T-helper 17 cell (primary cell): ENCODE measurements around the gene MTURN. TPM values are rescaled to one million over a fixed set of nuclear protein-coding genes. Genes with fewer than 3 reads are reported as not detected.

Source experiments
- ATAC-seq: fragments of 150-1000 bp; cut with Tn5 transposase; 2 replicates; pipeline ENCODE4 v1.10.0; 2021; ENCODE audit warnings: mild to moderate bottlenecking, moderate library complexity
- DNase-seq, 3 donors: peaks; one replicate each; pipeline versions ENCODE4 v3.0.0 to v3.0.0-alpha.2; 2020 to 2021
- H3K9me3 ChIP-seq: one replicate; pipeline ENCODE4 v1.7.0; 2013; ENCODE audit warnings: low read length, mild to moderate bottlenecking; ENCODE audit not compliant: control insufficient read depth, poor library complexity, severe bottlenecking
- H3K27ac Mint-ChIP-seq: one replicate; pipeline ENCODE4 v1.8.0; 2022; ENCODE audit warnings: mild to moderate bottlenecking, moderate library complexity, mixed read lengths
- H3K27me3 Mint-ChIP-seq: one replicate; pipeline ENCODE4 v1.8.0; 2022; ENCODE audit warnings: mixed read lengths
- H3K36me3 Mint-ChIP-seq: one replicate; pipeline ENCODE4 v1.8.0; 2022; ENCODE audit warnings: low read depth, mixed read lengths
- H3K4me1 Mint-ChIP-seq: one replicate; pipeline ENCODE4 v1.8.0; 2022; ENCODE audit warnings: mild to moderate bottlenecking, mixed read lengths
- H3K4me3 Mint-ChIP-seq: one replicate; pipeline ENCODE4 v1.8.0; 2022; ENCODE audit warnings: mild to moderate bottlenecking, moderate library complexity, mixed read lengths
- total RNA-seq, 4 donors: library from RNA in 2 of 4; stranded (reverse) in 2 of 4; gene quantifications; one replicate each; pipeline ENCODE4 v1.2.3 and lab custom pipeline; 2022 to 2026

MTURN gene
- total RNA-seq, 2 donors from 2014 or later: 25.1 to 91.0 TPM

DNA sequence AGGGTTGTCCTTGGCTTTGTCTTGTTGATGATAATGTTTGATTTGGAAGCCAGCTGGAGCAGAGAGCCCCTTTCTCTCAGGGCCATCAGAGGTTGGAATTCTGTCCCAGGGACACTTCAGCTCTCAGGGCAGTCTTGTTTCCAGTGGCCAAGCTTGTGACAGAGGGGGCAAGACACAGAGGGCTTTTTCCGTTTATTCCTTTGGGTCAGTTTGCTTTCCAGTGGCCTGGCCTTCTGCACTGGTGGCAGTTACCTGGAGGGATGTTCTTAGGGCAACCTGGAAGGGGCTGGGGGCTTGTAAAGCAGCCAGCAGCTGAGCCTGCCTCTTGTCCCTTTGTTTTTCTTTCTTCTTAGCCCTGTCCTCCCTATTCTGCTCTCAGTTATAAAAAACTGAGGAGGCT lies 62.7 kb downstream of the MTURN start:
- H3K9me3 ChIP-seq: peaks cover 4% of the 10 kb centered on the region
- H3K27me3 Mint-ChIP-seq: no peaks in the 10 kb centered on the region
- H3K4me1 Mint-ChIP-seq: peaks cover 3% of the 10 kb centered on the region
- no peak overlapping the region for H3K27ac Mint-ChIP-seq
- H3K4me3 Mint-ChIP-seq: no peak overlapping the region
- no peak for ATAC-seq
- H3K36me3 Mint-ChIP-seq: peaks cover 3% of the 10 kb centered on the region
- DNase-seq: no peak

GRCh38 chr7:30199271-30199670 lies 64.5 kb downstream of the MTURN start:
- ATAC-seq: no peak
- H3K4me3 Mint-ChIP-seq: no peak overlapping the region
- H3K9me3 ChIP-seq: peaks cover 4% of the 10 kb centered on the region

DNA sequence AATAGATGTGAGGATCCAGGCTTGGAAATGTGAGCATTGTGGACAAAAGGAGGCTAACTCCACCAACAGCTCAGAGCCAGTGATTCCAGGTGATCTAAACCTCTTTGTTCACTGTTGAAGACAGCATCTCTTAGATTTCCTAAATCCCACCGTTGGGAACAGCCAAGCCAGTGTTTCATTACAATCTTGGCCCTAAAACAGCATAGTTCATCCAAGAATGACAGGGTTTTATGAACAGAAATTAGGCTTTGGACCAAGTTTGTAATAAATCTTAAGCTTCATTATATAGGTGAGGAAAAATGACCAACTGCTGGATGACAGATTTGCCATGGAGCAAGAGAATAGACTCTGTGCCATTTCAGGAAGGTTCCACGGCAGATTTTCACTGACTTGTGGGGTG lies 65.8 kb downstream of the MTURN start:
- Mint-ChIP-seq H3K27ac (no peak overlapping the region), H3K27me3 (no peaks in the 10 kb centered on the region), H3K36me3 (peaks cover 1% of the 10 kb centered on the region), H3K4me3 (no peak overlapping the region), H3K4me1 (peaks cover 3% of the 10 kb centered on the region)
- peaks cover 4% of the 10 kb centered on the region for H3K9me3 ChIP-seq
- ATAC-seq (no peak), DNase-seq (no peak)

More at GRCh38 chr7:30199271-30199670, 64.5 kb downstream of the MTURN start:
- H3K27ac Mint-ChIP-seq: no peak overlapping the region
- peaks cover 3% of the 10 kb centered on the region for H3K4me1 Mint-ChIP-seq
- no peaks in the 10 kb centered on the region for H3K27me3 Mint-ChIP-seq
- no peak for DNase-seq
- peaks cover 3% of the 10 kb centered on the region for H3K36me3 Mint-ChIP-seq

- peaks cover 4% of the 10 kb centered on the region for H3K9me3 ChIP-seq
- ATAC-seq: no peak
- Mint-ChIP-seq H3K36me3 (no peaks in the 10 kb centered on the region), H3K27ac (no peak overlapping the region), H3K27me3 (peaks cover 4% of the 10 kb centered on the region), H3K4me3 (no peak overlapping the region), H3K4me1 (peaks cover 3% of the 10 kb centered on the region)
- no peak for DNase-seq
Observed at GRCh38 chr7:30201161-30201666, 66.4 kb downstream of the MTURN start.

DNA sequence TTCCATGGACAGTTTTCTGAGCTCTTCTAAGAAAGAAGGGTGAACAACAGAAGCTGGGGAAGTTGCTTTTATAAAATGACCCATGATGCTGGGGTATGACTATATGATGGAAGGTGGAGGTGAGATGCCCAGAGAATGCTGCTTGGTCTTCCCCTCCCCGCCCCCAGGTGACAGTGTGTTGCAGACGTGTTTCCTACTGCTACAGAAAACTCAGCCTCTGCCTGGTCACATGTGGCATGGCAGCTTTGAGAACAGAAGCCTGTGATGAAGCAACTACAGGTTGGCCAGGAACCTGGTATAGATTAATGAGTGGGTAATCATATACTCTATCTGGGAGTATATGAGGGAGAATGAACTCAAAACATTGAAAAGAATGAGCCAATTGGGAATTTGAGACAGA lies 67.1 kb downstream of the MTURN start:
- H3K36me3 Mint-ChIP-seq: no peaks in the 10 kb centered on the region
- ATAC-seq: no peak

DNA sequence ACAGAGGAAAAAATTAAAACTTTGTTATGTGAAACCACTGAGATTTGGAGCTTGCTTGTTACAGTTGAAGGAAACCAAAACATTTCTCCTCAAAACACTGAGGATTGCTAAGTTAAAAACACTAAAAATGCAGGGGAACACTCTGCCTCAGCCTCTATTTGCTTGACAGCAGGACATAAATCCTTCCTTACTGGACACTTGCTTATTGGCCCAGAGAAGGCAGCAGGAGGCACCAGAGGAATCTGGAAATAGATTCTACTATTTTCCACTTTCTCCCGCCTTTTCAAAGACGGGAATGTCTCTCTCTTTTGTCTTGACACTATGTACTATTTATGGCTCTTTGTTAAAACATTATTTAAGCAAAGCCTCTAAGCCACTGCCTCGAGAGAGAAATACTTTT lies 67.9 kb downstream of the MTURN start:
- peaks cover 4% of the 10 kb centered on the region for H3K9me3 ChIP-seq
- Mint-ChIP-seq H3K36me3 (no peaks in the 10 kb centered on the region), H3K27me3 (peaks cover 4% of the 10 kb centered on the region), H3K4me1 (peaks cover 3% of the 10 kb centered on the region), H3K27ac (no peak overlapping the region), H3K4me3 (no peak overlapping the region)
- ATAC-seq: no peak
- DNase-seq: no peak

More for the DNA sequence above, 67.1 kb downstream of the MTURN start:
- Mint-ChIP-seq H3K4me1 (peaks cover 3% of the 10 kb centered on the region), H3K4me3 (no peak overlapping the region), H3K27ac (no peak overlapping the region), H3K27me3 (peaks cover 4% of the 10 kb centered on the region)
- DNase-seq: no peak
- H3K9me3 ChIP-seq: peaks cover 4% of the 10 kb centered on the region

DNA sequence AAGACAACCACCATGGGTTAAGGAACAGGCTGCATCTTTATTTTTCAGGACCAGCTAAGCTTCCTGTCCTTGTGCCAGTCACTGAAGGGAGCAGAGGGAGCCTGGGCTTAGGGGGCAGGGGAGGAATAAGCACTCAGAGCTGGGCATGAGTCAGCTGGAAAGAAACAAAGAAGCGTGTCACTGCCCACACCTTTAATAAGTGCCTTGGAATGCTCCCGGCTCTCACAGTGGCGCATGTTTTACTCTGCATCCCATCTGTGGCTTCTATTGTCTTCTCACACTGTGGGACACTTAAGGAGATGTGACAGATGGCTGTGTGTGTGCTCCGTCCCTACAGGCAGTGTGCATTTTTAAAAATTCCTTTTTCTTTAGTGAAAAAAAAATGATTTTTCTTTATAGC lies 71.7 kb downstream of the MTURN start:
- ATAC-seq: no peak
- Mint-ChIP-seq H3K27ac (no peak overlapping the region), H3K4me1 (peaks cover 2% of the 10 kb centered on the region), H3K27me3 (peaks cover 11% of the 10 kb centered on the region), H3K36me3 (peaks cover 4% of the 10 kb centered on the region), H3K4me3 (no peak overlapping the region)
- H3K9me3 ChIP-seq: no peaks in the 10 kb centered on the region
- no peak for DNase-seq

- Mint-ChIP-seq H3K36me3 (peaks cover 4% of the 10 kb centered on the region), H3K4me1 (no peaks in the 10 kb centered on the region), H3K27ac (no peak overlapping the region), H3K27me3 (peaks cover 14% of the 10 kb centered on the region), H3K4me3 (no peak overlapping the region)
- ATAC-seq (no peak), DNase-seq (no peak)
- no peaks in the 10 kb centered on the region for H3K9me3 ChIP-seq
Observed at GRCh38 chr7:30206942-30207341, 72.2 kb downstream of the MTURN start.

GRCh38 chr7:30207376-30207775 lies 72.6 kb downstream of the MTURN start:
- Mint-ChIP-seq H3K27me3 (peaks cover 18% of the 10 kb centered on the region), H3K4me3 (no peak overlapping the region), H3K36me3 (peaks cover 4% of the 10 kb centered on the region), H3K4me1 (no peaks in the 10 kb centered on the region), H3K27ac (no peak overlapping the region)
- no peaks in the 10 kb centered on the region for H3K9me3 ChIP-seq
- ATAC-seq: no peak
- no peak for DNase-seq

- Mint-ChIP-seq H3K27ac (no peak overlapping the region), H3K36me3 (peaks cover 4% of the 10 kb centered on the region), H3K27me3 (peaks cover 24% of the 10 kb centered on the region), H3K4me1 (no peaks in the 10 kb centered on the region), H3K4me3 (no peak overlapping the region)
- no peaks in the 10 kb centered on the region for H3K9me3 ChIP-seq
- ATAC-seq (no peak), DNase-seq (no peak)
Observed at GRCh38 chr7:30209951-30210350, 75.2 kb downstream of the MTURN start.

Other genes starting within 250 kb of the MTURN start
- gene SCRN1, start 145.2 kb upstream of the MTURN start, total RNA-seq: 1 to 10 TPM; 5.7 to 6.1 TPM
- gene FKBP14, start 108.3 kb upstream of the MTURN start, total RNA-seq: 1 to 10 TPM; 5.1 to 7.4 TPM
- 1 to 10 TPM; 5.9 to 7.6 TPM for gene PLEKHA8, start 106.6 kb upstream of the MTURN start, total RNA-seq
- 10 to 100 TPM; 26.8 to 31.6 TPM for gene ZNRF2, start 149.6 kb downstream of the MTURN start, total RNA-seq